ENCODE measurements around the gene CACNB3. TPM values are rescaled to one million over a fixed set of nuclear protein-coding genes. Genes with fewer than 3 reads are reported as not detected.

Gene CACNB3
- total RNA-seq, 1 donor from 2014 or later: 25.0 TPM

DNA sequence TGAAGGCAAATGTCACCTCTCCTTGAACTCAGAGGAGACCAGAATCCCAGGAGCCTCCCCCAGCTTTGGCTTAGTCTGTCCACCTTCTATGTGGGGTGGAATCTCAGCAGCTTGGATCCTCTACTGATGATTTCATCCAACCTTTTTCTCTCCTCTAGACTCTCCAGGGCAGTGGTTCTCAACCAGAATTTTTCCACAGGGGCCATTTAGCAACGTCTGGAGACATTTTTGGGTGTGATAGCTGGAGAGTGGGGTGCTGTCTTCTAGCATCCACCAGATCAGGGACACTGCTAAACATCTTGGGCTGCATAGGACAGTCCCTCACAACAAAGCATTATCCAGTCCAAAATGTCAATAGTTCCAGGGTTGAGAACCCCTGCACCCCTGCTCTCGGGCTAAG lies 38.1 kb downstream of the CACNB3 start:
- no peaks in the 10 kb centered on the region for H3K9me3 ChIP-seq (ENCODE audit: low read depth)
- no peak overlapping the region for H3K27ac Mint-ChIP-seq
- no peaks in the 10 kb centered on the region for H3K9me3 Mint-ChIP-seq
- no peaks in the 10 kb centered on the region for H3K27me3 ChIP-seq
- no peak overlapping the region for H3K4me2 ChIP-seq
- H3K36me3 ChIP-seq: no peaks in the 10 kb centered on the region
- H3K9ac ChIP-seq: no peak overlapping the region
- no peak overlapping the region for H3K4me3 Mint-ChIP-seq
- H3K4me3 ChIP-seq: no peak overlapping the region
- H3K36me3 Mint-ChIP-seq: peaks cover 12% of the 10 kb centered on the region
- no peak overlapping the region for H2AFZ ChIP-seq (replicated peaks)
- H4K20me1 ChIP-seq (ENCODE audit: low read depth): no peaks in the 10 kb centered on the region
- H3K4me1 Mint-ChIP-seq: peaks cover 12% of the 10 kb centered on the region
- peaks cover 8% of the 10 kb centered on the region for H3K4me1 ChIP-seq
- no peak overlapping the region for H3K27ac ChIP-seq
- TF ChIP-seq EZH2 (IDR thresholded peaks at IDR 0.05): no peak
- TF ChIP-seq EZH2phosphoT487 (IDR thresholded peaks at IDR 0.05): no peak
- TF ChIP-seq, protein P1, sequence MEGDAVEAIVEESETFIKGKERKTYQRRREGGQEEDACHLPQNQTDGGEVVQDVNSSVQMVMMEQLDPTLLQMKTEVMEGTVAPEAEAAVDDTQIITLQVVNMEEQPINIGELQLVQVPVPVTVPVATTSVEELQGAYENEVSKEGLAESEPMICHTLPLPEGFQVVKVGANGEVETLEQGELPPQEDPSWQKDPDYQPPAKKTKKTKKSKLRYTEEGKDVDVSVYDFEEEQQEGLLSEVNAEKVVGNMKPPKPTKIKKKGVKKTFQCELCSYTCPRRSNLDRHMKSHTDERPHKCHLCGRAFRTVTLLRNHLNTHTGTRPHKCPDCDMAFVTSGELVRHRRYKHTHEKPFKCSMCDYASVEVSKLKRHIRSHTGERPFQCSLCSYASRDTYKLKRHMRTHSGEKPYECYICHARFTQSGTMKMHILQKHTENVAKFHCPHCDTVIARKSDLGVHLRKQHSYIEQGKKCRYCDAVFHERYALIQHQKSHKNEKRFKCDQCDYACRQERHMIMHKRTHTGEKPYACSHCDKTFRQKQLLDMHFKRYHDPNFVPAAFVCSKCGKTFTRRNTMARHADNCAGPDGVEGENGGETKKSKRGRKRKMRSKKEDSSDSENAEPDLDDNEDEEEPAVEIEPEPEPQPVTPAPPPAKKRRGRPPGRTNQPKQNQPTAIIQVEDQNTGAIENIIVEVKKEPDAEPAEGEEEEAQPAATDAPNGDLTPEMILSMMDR (IDR thresholded peaks at IDR 0.05): no peak
- peaks cover 11% of the 10 kb centered on the region for H3F3A ChIP-seq (ENCODE audit: low read depth)
- no peak for DNase-seq (ENCODE audit: low spot score)
- peaks cover 7% of the 10 kb centered on the region for H3K27me3 Mint-ChIP-seq (ENCODE audit: insufficient read depth, low read depth)
- peaks cover 6% of the 10 kb centered on the region for H3K79me2 ChIP-seq (ENCODE audit: low read depth)

DNA sequence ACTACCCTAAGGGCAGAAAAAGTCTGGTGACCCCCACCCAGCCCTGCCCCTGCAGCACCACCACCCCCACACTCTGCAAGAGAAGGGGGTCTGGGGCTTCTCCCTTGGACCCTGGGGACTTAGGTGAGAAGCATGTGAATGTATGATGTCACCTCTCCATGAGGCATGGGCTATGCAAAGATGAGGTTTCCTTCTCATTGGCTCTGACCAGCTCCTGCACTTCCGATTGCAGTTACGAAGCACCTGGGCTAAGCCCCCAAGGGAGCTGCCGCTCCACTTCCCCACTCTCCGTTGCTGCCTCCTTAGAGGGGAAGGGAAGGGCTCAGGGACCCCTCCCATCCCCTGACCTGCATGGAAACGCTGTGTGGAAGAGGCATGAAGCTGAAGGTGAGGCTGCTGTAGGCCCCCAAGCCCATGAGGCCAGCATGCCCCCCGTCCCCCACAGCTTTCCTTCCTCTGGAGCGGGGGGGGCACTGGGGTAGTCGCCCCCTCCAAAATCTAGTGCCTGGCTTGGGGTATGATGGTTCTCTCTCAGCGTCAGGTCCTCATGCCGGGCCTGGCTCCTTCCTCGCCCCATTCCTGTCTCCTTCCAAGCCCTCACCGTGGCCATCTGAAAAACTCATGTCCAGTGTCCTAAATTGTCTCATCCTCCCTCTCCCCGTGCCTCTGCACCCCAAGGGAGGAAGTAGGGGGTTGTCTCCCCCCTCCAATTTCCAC lies 39.1 kb downstream of the CACNB3 start:
- Histone ChIP-seq H3K79me2 (ENCODE audit: low read depth) (peaks cover 8% of the 10 kb centered on the region), H3K4me2 (no peak overlapping the region), H3K36me3 (no peaks in the 10 kb centered on the region), H3F3A (ENCODE audit: low read depth) (peaks cover 16% of the 10 kb centered on the region), H4K20me1 (ENCODE audit: low read depth) (peaks cover 2% of the 10 kb centered on the region), H3K4me3 (no peak overlapping the region), H3K27ac (no peak overlapping the region), H3K4me1 (peaks cover 10% of the 10 kb centered on the region), H2AFZ (replicated peaks) (no peak overlapping the region), H3K9ac (no peak overlapping the region), H3K27me3 (no peaks in the 10 kb centered on the region), H3K9me3 (ENCODE audit: low read depth) (no peaks in the 10 kb centered on the region)
- no peak for DNase-seq (ENCODE audit: low spot score)
- no peaks in the 10 kb centered on the region for H3K9me3 Mint-ChIP-seq
- peaks cover 20% of the 10 kb centered on the region for H3K36me3 Mint-ChIP-seq
- no peak overlapping the region for H3K4me3 Mint-ChIP-seq
- H3K27me3 Mint-ChIP-seq (ENCODE audit: insufficient read depth, low read depth): peaks cover 5% of the 10 kb centered on the region
- TF ChIP-seq EZH2 (IDR thresholded peaks at IDR 0.05) (no peak), EZH2phosphoT487 (IDR thresholded peaks at IDR 0.05) (no peak)
- TF ChIP-seq, protein P1 (IDR thresholded peaks at IDR 0.05): no peak
- no peak overlapping the region for H3K27ac Mint-ChIP-seq
- H3K4me1 Mint-ChIP-seq: peaks cover 17% of the 10 kb centered on the region

DNA sequence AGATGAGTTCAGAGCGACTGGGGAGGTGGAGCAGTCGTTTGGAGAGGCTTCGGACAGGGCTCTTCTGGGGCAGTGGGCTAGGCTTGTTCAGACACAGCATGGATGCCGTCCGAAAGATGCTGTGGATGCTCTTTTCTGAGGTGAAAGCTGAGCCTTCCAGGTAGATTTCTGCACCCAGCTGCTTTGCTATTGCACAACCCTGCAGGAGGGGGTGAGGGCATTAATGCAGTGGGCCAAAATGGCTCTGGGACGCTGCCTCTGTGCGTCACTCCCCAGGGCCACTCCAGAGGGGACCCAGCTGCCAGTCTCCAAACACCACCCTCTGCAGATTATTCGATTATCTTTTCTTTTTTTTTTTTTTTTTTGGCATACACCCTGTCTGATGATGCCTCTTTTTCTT lies 39.7 kb downstream of the CACNB3 start:
- no peak overlapping the region for H3K4me3 Mint-ChIP-seq
- H3K4me1 Mint-ChIP-seq: peaks cover 19% of the 10 kb centered on the region
- Histone ChIP-seq H3K9ac (no peak overlapping the region), H3K27me3 (no peaks in the 10 kb centered on the region), H3K4me2 (no peak overlapping the region), H3K4me1 (peaks cover 10% of the 10 kb centered on the region), H3K79me2 (ENCODE audit: low read depth) (peaks cover 14% of the 10 kb centered on the region), H3K36me3 (no peaks in the 10 kb centered on the region), H2AFZ (replicated peaks) (no peak overlapping the region), H4K20me1 (ENCODE audit: low read depth) (peaks cover 8% of the 10 kb centered on the region), H3K4me3 (no peak overlapping the region), H3K9me3 (ENCODE audit: low read depth) (no peaks in the 10 kb centered on the region), H3K27ac (no peak overlapping the region), H3F3A (ENCODE audit: low read depth) (peaks cover 17% of the 10 kb centered on the region)
- H3K36me3 Mint-ChIP-seq: peaks cover 20% of the 10 kb centered on the region
- peaks cover 6% of the 10 kb centered on the region for H3K27me3 Mint-ChIP-seq (ENCODE audit: insufficient read depth, low read depth)
- TF ChIP-seq EZH2phosphoT487 (IDR thresholded peaks at IDR 0.05): no peak
- TF ChIP-seq, protein P1 (IDR thresholded peaks at IDR 0.05): no peak
- TF ChIP-seq EZH2 (IDR thresholded peaks at IDR 0.05): no peak
- no peak overlapping the region for H3K27ac Mint-ChIP-seq
- H3K9me3 Mint-ChIP-seq: no peaks in the 10 kb centered on the region
- DNase-seq (ENCODE audit: low spot score): no peak

Measured in neural progenitor cell (in vitro differentiated cells).